ENCODE data around the gene PIK3CB. TPM values are rescaled to one million over a fixed set of nuclear protein-coding genes. Genes with fewer than 3 reads are reported as not detected.

PIK3CB gene
- total and polyA plus RNA-seq, 2 of the 8 experiments (the other 6 are each of a cell fraction or from before 2014, with no cell fraction given), result 8.3 to 35.2 TPM

- POLR2A ChIA-PET (ENCODE audit: partially characterized antibody), result interaction anchor here (1.1 to 4.1 kb wide), 10 partner anchors 9 to 254 kb away, joined by 3 to 34 read pairs (median 8); partner anchors contain the start of gene FAIM
- H3K27ac ChIP-seq (ENCODE audit: low read depth, low read length), result peak overlapping the region; percentile 66
- TF ChIP-seq RNF2 (IDR thresholded peaks at IDR 0.05; ENCODE audit: borderline replicate concordance, low read depth, low read length, missing control alignments, poor library complexity, severe bottlenecking) (no peak), CHD2 (IDR thresholded peaks at IDR 0.05; ENCODE audit: low read length) (no peak), CBX8 (IDR thresholded peaks at IDR 0.05; ENCODE audit: borderline replicate concordance, low read depth, low read length) (no peak), EGR1 (IDR thresholded peaks at IDR 0.05; ENCODE audit: borderline replicate concordance, low read depth, low read length) (peak; percentile 46; the same call in 1 of the 2 replicates), POU5F1 (IDR thresholded peaks at IDR 0.05; ENCODE audit: low read depth, low read length) (peak; percentile 99), CHD1 (IDR thresholded peaks at IDR 0.05; ENCODE audit: low read depth, low read length) (no peak), NANOG (IDR thresholded peaks at IDR 0.05; ENCODE audit: insufficient read depth, low read depth, low read length, poor library complexity, severe bottlenecking) (no peak), ZNF274 (IDR thresholded peaks at IDR 0.05; ENCODE audit: borderline replicate concordance, extremely low read depth, low read length) (no peak), RXRA (IDR thresholded peaks at IDR 0.05; ENCODE audit: insufficient read depth, low read depth, low read length) (no peak), CBX5 (IDR thresholded peaks at IDR 0.05; ENCODE audit: low read depth, low read length) (no peak), JUN (IDR thresholded peaks at IDR 0.05; ENCODE audit: low read depth, low read length) (no peak), ASH2L (IDR thresholded peaks at IDR 0.05; ENCODE audit: low read length) (peak; percentile 5), GABPA (IDR thresholded peaks at IDR 0.05; ENCODE audit: borderline replicate concordance, insufficient read depth, low read length) (no peak)
These were observed 27.8 kb upstream of the PIK3CB start for GRCh38 chr3:138862531-138862923.

More at GRCh38 chr3:138862531-138862923, 27.8 kb upstream of the PIK3CB start:
- H3K79me1 ChIP-seq (ENCODE audit: low read depth, low read length), result no peaks in the 10 kb centered on the region
- peak overlapping the region; percentile 89; the same call in 1 of the 2 replicates for H2BK5ac ChIP-seq (ENCODE audit: low read depth, low read length)
- H2BK120ac ChIP-seq (replicated peaks; ENCODE audit: low read depth, low read length), result peak overlapping the region; percentile 68
- H3K23me2 ChIP-seq (ENCODE audit: low read depth, low read length), result peaks cover 2% of the 10 kb centered on the region; the same call in 1 of the 2 replicates
- H3K27me3 ChIP-seq (replicated peaks in 1 of 4; ENCODE audit: control insufficient read depth in 3 of 4, extremely low read depth in 1 of 4, insufficient read depth in 3 of 4, low read length in 3 of 4), result no peaks in the 10 kb centered on the region
- H3K9me3 ChIP-seq (ENCODE audit: insufficient read depth in 2 of 2, low read depth in 1 of 2, low read length in 1 of 2), result no peaks in the 10 kb centered on the region
- peak overlapping the region in 3 of 4 experiments; percentile 25 to 47 (median 33); a peak in 4 of 8 replicates for H3K4me3 ChIP-seq (ENCODE audit: extremely low read depth in 1 of 4, insufficient read depth in 2 of 4, low read depth in 3 of 4, low read length in 4 of 4)
- H3K36me3 ChIP-seq (ENCODE audit: control insufficient read depth in 2 of 4, insufficient read depth in 4 of 4, low read length in 3 of 4), result no peaks in the 10 kb centered on the region
- 20% methylated on average over 4 of the region's 4 CpGs; no CpG with 5 or more reads in 1 of the 2 experiments for WGBS, 2 experiments (ENCODE audit: extremely low coverage in 1 of 2, insufficient coverage in 1 of 2, insufficient read length in 1 of 2, insufficient replicate concordance in 2 of 2, low coverage in 1 of 2, low lambda C conversion rate in 2 of 2, missing lambda C conversion rate in 1 of 2)
- no peak overlapping the region for H3K23ac ChIP-seq (ENCODE audit: insufficient read length)
- peaks cover 14 to 28% (median 22%) of the 10 kb centered on the region in 4 experiments for H3K4me1 ChIP-seq (replicated peaks in 1 of 4; ENCODE audit: control insufficient read depth in 3 of 4, insufficient read depth in 4 of 4, low read length in 3 of 4)
- DNase-seq (ENCODE audit: low read depth in 1 of 2, low spot score in 2 of 2) (peak in 1 of 2 experiments; percentile 49), FAIRE-seq (no peak)
- H3K56ac ChIP-seq (replicated peaks; ENCODE audit: insufficient read length, low read depth, low read length), result no peak overlapping the region
- no peak overlapping the region for H2BK12ac ChIP-seq (ENCODE audit: low read depth, low read length)
- H2BK20ac ChIP-seq (ENCODE audit: low read length), result no peak overlapping the region
- H3K79me2 ChIP-seq (ENCODE audit: control insufficient read depth in 1 of 2, insufficient read depth in 2 of 2, low read length in 2 of 2), result no peaks in the 10 kb centered on the region
- H3K4me2 ChIP-seq (ENCODE audit: insufficient read depth in 1 of 2, low read depth in 2 of 2, low read length in 2 of 2), result peak overlapping the region; percentile 64 to 68
- no peak overlapping the region for H3K14ac ChIP-seq (ENCODE audit: insufficient read length)
- H3K4ac ChIP-seq (replicated peaks; ENCODE audit: insufficient read length, low read depth, low read length), result peak overlapping the region; percentile 50
- H2BK15ac ChIP-seq (ENCODE audit: low read length), result no peak overlapping the region
- peak overlapping the region; percentile 25 for H4K91ac ChIP-seq (replicated peaks; ENCODE audit: insufficient read length, low read length)
- H2AK5ac ChIP-seq (ENCODE audit: low read depth, low read length), result no peak overlapping the region
- H3K9ac ChIP-seq (replicated peaks in 1 of 4; ENCODE audit: extremely low read depth in 1 of 4, low read depth in 3 of 4, low read length in 3 of 4), result peak overlapping the region in 3 of 4 experiments; percentile 8 to 33 (median 21); a peak in 4 of 7 replicates
- H3K18ac ChIP-seq (ENCODE audit: extremely low read depth, low read length), result 0 out of 2 replicates have a peak overlapping the region, but pooled peaks have one; percentile 39
- no peaks in the 10 kb centered on the region for H4K20me1 ChIP-seq (replicated peaks in 1 of 2; ENCODE audit: control insufficient read depth in 1 of 2, insufficient read depth in 2 of 2, low read length in 2 of 2)
- no peak overlapping the region for H4K8ac ChIP-seq (ENCODE audit: extremely low read depth, insufficient read depth, low read length)
- H4K5ac ChIP-seq (ENCODE audit: insufficient read length, low read depth, low read length), result no peak overlapping the region
- CTCF ChIA-PET (ENCODE audit: partially characterized antibody), result interaction anchor here (0.6 to 5.3 kb wide), 7 partner anchors 12 to 61 kb away, joined by 3 to 43 read pairs (median 4); no protein-coding TSS in a partner anchor
- H2AFZ ChIP-seq (ENCODE audit: low read length), result no peak overlapping the region
